Upper lobe of left lung (tissue), 6 donors: ENCODE measurements around the gene SUPT3H. TPM values are rescaled to one million over a fixed set of nuclear protein-coding genes. Genes with fewer than 3 reads are reported as not detected.

Experiments
- ATAC-seq, 2 donors: fragments of 200-7000 bp; cut with Tn5 transposase; one replicate each; pipeline ENCODE4 v1.9.1; 2022; ENCODE audit warnings: mild to moderate bottlenecking in 2 of 2, moderate library complexity in 2 of 2; ENCODE audit not compliant: low FRiP score in 2 of 2
- DNase-seq, 2 donors: peaks; one replicate each; pipeline ENCODE4 v3.0.0-alpha.2; 2019 to 2020
- H3K27ac ChIP-seq, 4 donors: fragments of 200-600 bp; sonication (generic); one replicate each; pipeline ENCODE4 v1.5.1; 2016 to 2019
- H3K27me3 ChIP-seq, 4 donors: fragments of 200-600 bp; sonication (generic); one replicate each; pipeline ENCODE4 v1.5.1; 2017 to 2019
- H3K36me3 ChIP-seq, 4 donors: fragments of 200-600 bp; sonication (generic); one replicate each; pipeline ENCODE4 v1.5.1; 2016 to 2019
- H3K4me1 ChIP-seq, 4 donors: fragments of 200-600 bp; sonication (generic); one replicate each; pipeline ENCODE4 v1.5.1; 2018 to 2019
- H3K4me3 ChIP-seq, 4 donors: fragments of 200-600 bp; sonication (generic); one replicate each; pipeline ENCODE4 v1.5.1; 2017 to 2019; ENCODE audit warnings: mild to moderate bottlenecking in 2 of 4, moderate library complexity in 1 of 4
- H3K9me3 ChIP-seq, 4 donors: fragments of 200-600 bp; sonication (generic); one replicate each; pipeline ENCODE4 v1.5.1; 2018 to 2019
- EP300 ChIP-seq, 4 donors: sonication (generic); formaldehyde crosslinking; IDR thresholded peaks; one replicate each; pipeline ENCODE4 v1.5.1; 2017; ENCODE audit warnings: antibody characterized with exemption in 4 of 4, control low read depth in 2 of 4
- POLR2A ChIP-seq, 4 donors: fragments of 450-650 bp; IDR thresholded peaks; one replicate each; pipeline ENCODE4 v1.5.1; 2016 to 2017; ENCODE audit warnings: antibody characterized with exemption in 4 of 4, mild to moderate bottlenecking in 2 of 4
- POLR2AphosphoS5 ChIP-seq, 2 donors: sonication (generic); formaldehyde crosslinking; IDR thresholded peaks; one replicate each; pipeline ENCODE4 v1.5.1; 2017; ENCODE audit warnings: antibody characterized with exemption in 2 of 2
- WGBS, 2 donors: methylation state at CpG; one replicate each; pipeline ENCODE4 v1.1.5; 2017 to 2018; 5-methylcytosine and 5-hydroxymethylcytosine counted together
- total RNA-seq, 6 donors: library from RNA; depleted of rRNA in 4 of 6; stranded (reverse); fragments of >200 nt in 4 of 6; gene quantifications; one replicate each; pipeline versions ENCODE4 v1.1.0 to v1.2.1, GENCODE V29; 2016 to 2021
- TF ChIP-seq, protein P1 (sequence below), 6 experiments: fragments of 450-650 bp in 4 of 6; fragments of 200-600 bp in 2 of 6; sonication (generic) in 2 of 6; IDR thresholded peaks; one replicate each; pipeline ENCODE4 v1.5.1; 2016 to 2019; ENCODE audit warnings: antibody characterized with exemption in 6 of 6
- donor health status: DM: no; HTN: no; CAD: no; lungs with moderate emphysema.
- donor health status: DM: no; HTN: yes; CAD: no; lungs with severe emphysema.

SUPT3H gene
- total RNA-seq, 6 donors from 2014 or later, result 6.4 to 45.1 (median 8.9) TPM

DNA sequence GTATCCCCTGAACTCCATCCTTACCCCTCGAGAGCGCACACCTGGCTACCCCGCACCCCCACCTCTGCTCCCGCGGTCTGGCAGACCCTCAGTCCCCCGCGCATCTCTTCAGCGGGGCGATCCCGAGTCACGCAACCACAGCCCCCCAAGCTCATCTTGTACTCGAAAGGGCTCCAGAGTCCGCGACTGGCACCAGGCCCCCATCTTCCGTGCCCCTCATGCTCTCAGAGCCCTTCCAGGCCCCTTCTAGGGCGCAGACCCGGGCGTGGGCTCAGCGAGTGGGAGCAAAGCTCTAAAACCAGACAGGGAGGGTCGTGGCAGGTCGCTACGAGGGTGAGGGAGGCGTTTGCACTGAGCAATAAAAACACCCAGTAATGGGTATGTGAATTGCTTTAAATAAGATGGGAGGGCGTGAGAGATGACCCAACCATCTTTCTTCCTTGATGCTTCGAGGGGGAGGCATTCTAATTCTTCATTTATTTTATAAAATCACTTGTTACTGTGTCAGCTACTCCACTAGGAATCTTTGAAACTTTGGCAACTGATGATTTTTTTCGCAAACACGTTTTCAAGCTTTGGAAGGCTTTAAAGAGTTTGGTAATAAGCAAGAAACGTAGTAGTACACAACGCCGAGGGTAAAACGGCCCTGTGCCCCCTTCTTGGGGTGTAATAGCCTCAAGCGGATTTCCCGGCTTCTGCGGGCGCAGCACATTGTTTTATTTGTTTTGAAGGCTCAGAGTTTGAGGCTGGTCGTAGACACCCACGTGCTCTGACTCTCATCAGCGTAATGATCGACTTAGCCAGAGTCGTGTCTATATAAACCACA is 42.6 kb upstream of the SUPT3H start:
- TF ChIP-seq POLR2A (IDR thresholded peaks at IDR 0.05), result peak in 1 of 4 donors; percentile 12
- TF ChIP-seq, protein P1, sequence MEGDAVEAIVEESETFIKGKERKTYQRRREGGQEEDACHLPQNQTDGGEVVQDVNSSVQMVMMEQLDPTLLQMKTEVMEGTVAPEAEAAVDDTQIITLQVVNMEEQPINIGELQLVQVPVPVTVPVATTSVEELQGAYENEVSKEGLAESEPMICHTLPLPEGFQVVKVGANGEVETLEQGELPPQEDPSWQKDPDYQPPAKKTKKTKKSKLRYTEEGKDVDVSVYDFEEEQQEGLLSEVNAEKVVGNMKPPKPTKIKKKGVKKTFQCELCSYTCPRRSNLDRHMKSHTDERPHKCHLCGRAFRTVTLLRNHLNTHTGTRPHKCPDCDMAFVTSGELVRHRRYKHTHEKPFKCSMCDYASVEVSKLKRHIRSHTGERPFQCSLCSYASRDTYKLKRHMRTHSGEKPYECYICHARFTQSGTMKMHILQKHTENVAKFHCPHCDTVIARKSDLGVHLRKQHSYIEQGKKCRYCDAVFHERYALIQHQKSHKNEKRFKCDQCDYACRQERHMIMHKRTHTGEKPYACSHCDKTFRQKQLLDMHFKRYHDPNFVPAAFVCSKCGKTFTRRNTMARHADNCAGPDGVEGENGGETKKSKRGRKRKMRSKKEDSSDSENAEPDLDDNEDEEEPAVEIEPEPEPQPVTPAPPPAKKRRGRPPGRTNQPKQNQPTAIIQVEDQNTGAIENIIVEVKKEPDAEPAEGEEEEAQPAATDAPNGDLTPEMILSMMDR (IDR thresholded peaks at IDR 0.05), result no peak
- Histone ChIP-seq H3K4me3 (peak overlapping the region in 3 of 4 donors; percentile 57 to 69 (median 63)), H3K27me3 (peaks cover 0 to 20% (median 9%) of the 10 kb centered on the region in 4 donors), H3K4me1 (peaks cover 33 to 48% (median 42%) of the 10 kb centered on the region in 4 donors), H3K36me3 (no peaks in the 10 kb centered on the region), H3K9me3 (no peaks in the 10 kb centered on the region), H3K27ac (peak overlapping the region in 1 of 4 donors; percentile 40)
- WGBS, 2 donors, result 5 to 10% methylated on average over 25 to 40 of the region's 40 CpGs
- ATAC-seq (no peak), DNase-seq (peak; percentile 33 to 53)

DNA sequence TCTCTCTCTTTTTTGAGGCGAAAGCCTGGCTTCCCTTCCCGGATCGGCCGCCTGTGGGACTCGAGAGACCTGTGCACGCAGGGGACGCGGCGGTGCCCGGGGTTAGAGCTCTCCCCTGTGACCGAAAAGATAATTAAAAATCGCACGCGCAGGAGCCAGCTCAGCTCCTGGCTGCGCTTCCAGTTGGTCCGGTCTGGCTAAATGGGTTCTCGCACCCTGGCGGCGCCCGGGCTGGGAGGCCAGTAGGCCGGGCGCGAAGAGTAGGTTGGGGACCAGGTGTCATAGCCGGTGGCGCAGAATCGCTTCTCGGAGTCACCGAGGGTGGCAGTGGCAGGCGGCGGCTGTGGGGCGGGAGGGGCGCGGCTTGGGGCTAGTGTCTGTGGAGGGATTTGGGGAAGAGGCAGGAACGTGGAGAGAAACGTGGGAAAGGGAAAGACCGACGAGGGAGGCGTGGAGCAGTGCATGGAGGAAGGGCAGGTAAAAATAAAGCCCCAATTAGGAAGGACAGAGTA is 41.9 kb upstream of the SUPT3H start:
- peak overlapping the region in 3 of 4 donors; percentile 23 to 69 (median 63) for H3K4me3 ChIP-seq
- peak in 1 of 2 donors; percentile 20 for ATAC-seq
- no peak for TF ChIP-seq POLR2AphosphoS5 (IDR thresholded peaks at IDR 0.05)
- TF ChIP-seq, protein P1 (IDR thresholded peaks at IDR 0.05), result peak; percentile 3 to 61 (median 26)
- no peak for TF ChIP-seq EP300 (IDR thresholded peaks at IDR 0.05)
- no peak for TF ChIP-seq POLR2A (IDR thresholded peaks at IDR 0.05)
- H3K36me3 ChIP-seq, result no peaks in the 10 kb centered on the region
- 6 to 7% methylated on average over 26 to 36 of the region's 38 CpGs for WGBS, 2 donors
- peak; percentile 78 to 88 for DNase-seq
- peaks cover 33 to 48% (median 42%) of the 10 kb centered on the region in 4 donors for H3K4me1 ChIP-seq
- H3K27me3 ChIP-seq, result peaks cover 0 to 20% (median 9%) of the 10 kb centered on the region in 4 donors
- peak overlapping the region in 1 of 4 donors; percentile 40 for H3K27ac ChIP-seq
- H3K9me3 ChIP-seq, result no peaks in the 10 kb centered on the region

DNA sequence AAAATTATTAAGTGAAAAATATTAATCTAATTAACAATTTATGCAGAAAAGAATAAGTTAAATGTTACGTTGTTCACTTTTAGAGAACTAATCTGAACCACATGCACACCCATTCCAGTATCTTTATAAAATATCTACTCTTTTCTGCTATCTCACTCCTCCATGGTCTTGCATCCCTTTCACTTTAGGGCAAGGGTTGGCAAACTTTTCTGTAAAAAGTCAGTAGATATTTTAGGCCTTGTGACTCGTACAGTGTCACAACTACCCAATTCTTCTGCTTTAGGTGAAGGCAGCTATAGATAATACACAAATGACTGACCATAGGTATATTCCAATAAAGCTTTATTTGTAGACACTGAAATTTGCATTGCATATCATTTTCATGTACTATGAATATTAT is 39.7 kb upstream of the SUPT3H start:
- TF ChIP-seq, protein P1 (IDR thresholded peaks at IDR 0.05), result no peak
- no peak for TF ChIP-seq POLR2A (IDR thresholded peaks at IDR 0.05)
- TF ChIP-seq POLR2AphosphoS5 (IDR thresholded peaks at IDR 0.05), result no peak
- TF ChIP-seq EP300 (IDR thresholded peaks at IDR 0.05), result no peak
- Histone ChIP-seq H3K27me3 (peaks cover 0 to 16% (median 7%) of the 10 kb centered on the region in 4 donors), H3K4me1 (peaks cover 23 to 31% (median 28%) of the 10 kb centered on the region in 4 donors), H3K36me3 (no peaks in the 10 kb centered on the region), H3K4me3 (no peak overlapping the region), H3K9me3 (no peaks in the 10 kb centered on the region), H3K27ac (no peak overlapping the region)
- DNase-seq (no peak), ATAC-seq (no peak)
- WGBS, 2 donors, result 86 to 90% methylated on average over 2 of the region's 2 CpGs

DNA sequence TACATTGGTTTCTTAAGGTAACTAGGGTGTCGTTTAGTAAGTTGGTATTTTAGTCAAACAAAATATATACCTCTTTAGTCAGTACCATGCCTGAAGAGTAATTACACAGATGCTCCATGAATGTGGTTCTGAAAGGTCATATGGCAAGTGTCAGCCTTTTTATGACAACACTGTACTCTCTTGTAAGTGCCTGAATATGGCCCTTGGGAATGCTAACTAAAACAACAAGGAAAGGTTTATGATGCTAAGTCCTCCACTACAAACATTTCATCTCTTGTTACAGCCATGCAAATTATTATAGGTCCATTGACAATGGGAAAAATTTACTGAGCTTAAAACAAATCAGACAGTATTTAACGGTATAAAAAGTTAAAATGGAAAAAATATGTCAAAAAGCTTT is 39.0 kb upstream of the SUPT3H start:
- 80 to 86% methylated on average over 2 of the region's 2 CpGs for WGBS, 2 donors
- Histone ChIP-seq H3K36me3 (no peaks in the 10 kb centered on the region), H3K4me1 (peaks cover 23 to 25% (median 24%) of the 10 kb centered on the region in 4 donors), H3K27me3 (peaks cover 0 to 16% (median 5%) of the 10 kb centered on the region in 4 donors), H3K27ac (no peak overlapping the region), H3K9me3 (no peaks in the 10 kb centered on the region), H3K4me3 (no peak overlapping the region)
- no peak for ATAC-seq
- TF ChIP-seq POLR2AphosphoS5 (IDR thresholded peaks at IDR 0.05) (no peak), POLR2A (IDR thresholded peaks at IDR 0.05) (no peak), EP300 (IDR thresholded peaks at IDR 0.05) (no peak)
- TF ChIP-seq, protein P1 (IDR thresholded peaks at IDR 0.05), result no peak
- DNase-seq, result no peak
